Natural killer cell (primary cell): ENCODE data around the gene FAF2. TPM values are rescaled to one million over a fixed set of nuclear protein-coding genes. Genes with fewer than 3 reads are reported as not detected.

ENCODE experiments used
- ATAC-seq, 3 donors: fragments of 150-1000 bp in 2 of 3; fragments of 200-7000 bp in 1 of 3; cut with Tn5 transposase; 1 replicate in 1 of 3; 2 replicates in 2 of 3; pipeline ENCODE4 v1.10.0; 2021; ENCODE audit warnings: mild to moderate bottlenecking in 2 of 3, moderate library complexity in 2 of 3
- DNase-seq, 2 donors: peaks; one replicate each; pipeline versions ENCODE4 v3.0.0 to v3.0.0-alpha.2; 2013 to 2021; ENCODE audit warnings: mixed read lengths in 1 of 2
- H3K27ac ChIP-seq: one replicate; pipeline ENCODE4 v1.5.1; 2013; ENCODE audit warnings: mild to moderate bottlenecking, low read length
- H3K27me3 ChIP-seq: one replicate; pipeline ENCODE4 v1.6.1; 2013; ENCODE audit warnings: low read length; ENCODE audit not compliant: control insufficient read depth, insufficient read depth
- H3K36me3 ChIP-seq: one replicate; pipeline ENCODE4 v1.6.1; 2013; ENCODE audit warnings: low read length; ENCODE audit not compliant: control insufficient read depth, insufficient read depth
- H3K4me1 ChIP-seq: one replicate; pipeline ENCODE4 v1.6.1; 2013; ENCODE audit warnings: low read length; ENCODE audit not compliant: control insufficient read depth, insufficient read depth
- H3K4me3 ChIP-seq: one replicate; pipeline ENCODE4 v1.5.1; 2013; ENCODE audit warnings: low read length
- H3K9me3 ChIP-seq: one replicate; pipeline ENCODE4 v1.6.1; 2013; ENCODE audit warnings: low read length; ENCODE audit not compliant: control insufficient read depth, insufficient read depth
- H3K27ac Mint-ChIP-seq, 2 donors: one replicate each; pipeline ENCODE4 v1.8.0; 2022; ENCODE audit warnings: mild to moderate bottlenecking in 2 of 2, mixed read lengths in 2 of 2, moderate library complexity in 1 of 2
- H3K27me3 Mint-ChIP-seq, 2 donors: one replicate each; pipeline ENCODE4 v1.8.0; 2022; ENCODE audit warnings: low read depth in 2 of 2, mixed read lengths in 2 of 2
- H3K36me3 Mint-ChIP-seq: one replicate; pipeline ENCODE4 v1.8.0; 2022; ENCODE audit warnings: mixed read lengths
- H3K4me1 Mint-ChIP-seq, 2 donors: one replicate each; pipeline ENCODE4 v1.8.0; 2022; ENCODE audit warnings: mixed read lengths in 2 of 2
- H3K4me3 Mint-ChIP-seq: one replicate; pipeline ENCODE4 v1.8.0; 2022; ENCODE audit warnings: mild to moderate bottlenecking, moderate library complexity, mixed read lengths
- H3K9me3 Mint-ChIP-seq, 2 donors: one replicate each; pipeline ENCODE4 v1.8.0; 2022; ENCODE audit warnings: mixed read lengths in 2 of 2
- WGBS: methylation state at CpG from one replicate; pipeline ENCODE4 v1.1.7; 2013; ENCODE audit warnings: missing lambda C conversion rate; ENCODE audit not compliant: insufficient coverage; 5-methylcytosine and 5-hydroxymethylcytosine counted together
- intact Hi-C: fragments of 100-400 bp; cut with micrococcal nuclease; formaldehyde crosslinking; loops from one replicate; pipeline ENCODE4 v1.14.2; 2022
- total RNA-seq, 4 donors: library from RNA; stranded (reverse); fragments of 120-200 nt in 1 of 4; gene quantifications; one replicate each; pipeline versions ENCODE4 v1.2.3 to v1.2.4, GENCODE V29; 2013 to 2022
- TF ChIP-seq, protein P1 (sequence below): fragments of 200-600 bp; IDR thresholded peaks from one replicate; pipeline ENCODE4 v1.8.0; 2022; ENCODE audit warnings: antibody characterized with exemption

The FAF2 gene
- total RNA-seq, 3 donors from 2014 or later (not counting 1 experiment from before 2014, with no cell fraction given), result 32.1 to 32.5 (median 32.1) TPM

GRCh38 chr5:176447591-176447977, 601 bp upstream of the FAF2 start:
- Mint-ChIP-seq H3K4me1 (peaks cover 41 to 44% of the 10 kb centered on the region in 2 donors), H3K36me3 (no peaks in the 10 kb centered on the region), H3K27ac (peak overlapping the region; percentile 92 to 98), H3K27me3 (no peaks in the 10 kb centered on the region), H3K9me3 (no peaks in the 10 kb centered on the region), H3K4me3 (peak overlapping the region; percentile 96)
- WGBS, result under 1% methylated on average over 34 of the region's 34 CpGs
- peak overlapping the region; percentile 93 for H3K4me3 ChIP-seq
- ATAC-seq (peak; percentile 1 to 9 (median 5)), DNase-seq (no peak)
- peak overlapping the region; percentile 87 for H3K27ac ChIP-seq
- peaks cover 21% of the 10 kb centered on the region for H3K4me1 ChIP-seq
- H3K36me3 ChIP-seq, result no peaks in the 10 kb centered on the region
- intact Hi-C loops, result no loop called here
- no peaks in the 10 kb centered on the region for H3K27me3 ChIP-seq
- TF ChIP-seq, protein P1, sequence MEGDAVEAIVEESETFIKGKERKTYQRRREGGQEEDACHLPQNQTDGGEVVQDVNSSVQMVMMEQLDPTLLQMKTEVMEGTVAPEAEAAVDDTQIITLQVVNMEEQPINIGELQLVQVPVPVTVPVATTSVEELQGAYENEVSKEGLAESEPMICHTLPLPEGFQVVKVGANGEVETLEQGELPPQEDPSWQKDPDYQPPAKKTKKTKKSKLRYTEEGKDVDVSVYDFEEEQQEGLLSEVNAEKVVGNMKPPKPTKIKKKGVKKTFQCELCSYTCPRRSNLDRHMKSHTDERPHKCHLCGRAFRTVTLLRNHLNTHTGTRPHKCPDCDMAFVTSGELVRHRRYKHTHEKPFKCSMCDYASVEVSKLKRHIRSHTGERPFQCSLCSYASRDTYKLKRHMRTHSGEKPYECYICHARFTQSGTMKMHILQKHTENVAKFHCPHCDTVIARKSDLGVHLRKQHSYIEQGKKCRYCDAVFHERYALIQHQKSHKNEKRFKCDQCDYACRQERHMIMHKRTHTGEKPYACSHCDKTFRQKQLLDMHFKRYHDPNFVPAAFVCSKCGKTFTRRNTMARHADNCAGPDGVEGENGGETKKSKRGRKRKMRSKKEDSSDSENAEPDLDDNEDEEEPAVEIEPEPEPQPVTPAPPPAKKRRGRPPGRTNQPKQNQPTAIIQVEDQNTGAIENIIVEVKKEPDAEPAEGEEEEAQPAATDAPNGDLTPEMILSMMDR, result no peak
- no peaks in the 10 kb centered on the region for H3K9me3 ChIP-seq

- Mint-ChIP-seq H3K27me3 (no peaks in the 10 kb centered on the region), H3K27ac (peak overlapping the region; percentile 47 to 98), H3K9me3 (no peaks in the 10 kb centered on the region), H3K4me3 (peak overlapping the region; percentile 13), H3K4me1 (peaks cover 42 to 50% of the 10 kb centered on the region in 2 donors), H3K36me3 (no peaks in the 10 kb centered on the region)
- intact Hi-C loops, result no loop called here
- Histone ChIP-seq H3K36me3 (peaks cover 17% of the 10 kb centered on the region), H3K4me1 (peaks cover 21% of the 10 kb centered on the region), H3K27me3 (no peaks in the 10 kb centered on the region), H3K9me3 (no peaks in the 10 kb centered on the region), H3K27ac (no peak overlapping the region), H3K4me3 (no peak overlapping the region)
- TF ChIP-seq, protein P1, result no peak
- WGBS, result no CpG with 5 or more reads among the region's 1 CpG
- DNase-seq, result no peak
- ATAC-seq, result no peak
Observed at GRCh38 chr5:176450077-176450476, 1.9 kb downstream of the FAF2 start.

GRCh38 chr5:176454724-176455394, 6.7 kb downstream of the FAF2 start:
- WGBS, result 97% methylated on average over 4 of the region's 4 CpGs
- Histone ChIP-seq H3K36me3 (peaks cover 19% of the 10 kb centered on the region), H3K4me1 (no peaks in the 10 kb centered on the region), H3K27me3 (no peaks in the 10 kb centered on the region), H3K4me3 (no peak overlapping the region), H3K27ac (no peak overlapping the region), H3K9me3 (no peaks in the 10 kb centered on the region)
- DNase-seq, result no peak
- Mint-ChIP-seq H3K9me3 (no peaks in the 10 kb centered on the region), H3K27ac (peak overlapping the region in 1 of 2 donors; percentile 33), H3K36me3 (no peaks in the 10 kb centered on the region), H3K27me3 (no peaks in the 10 kb centered on the region), H3K4me3 (no peak overlapping the region), H3K4me1 (peaks cover 25 to 27% of the 10 kb centered on the region in 2 donors)
- intact Hi-C loops, result no loop called here
- ATAC-seq, result no peak
- TF ChIP-seq, protein P1, result no peak
